Activated CD4-positive, alpha-beta T cell treated with anti-CD3 and anti-CD28 coated beads, Interleukin-2, amount 10 ng/mL, durations not matched to agents 7 days and 5 days (primary cell): ENCODE results near the gene PRKN. TPM values are rescaled to one million over a fixed set of nuclear protein-coding genes. Genes with fewer than 3 reads are reported as not detected.

Source experiments
- CTCF ChIA-PET: fragments of 350-600 bp; sonication (Branson Sonifier 250); formaldehyde crosslinking; loops from one replicate; lab custom pipeline; 2021; ENCODE audit warnings: antibody characterized with exemption; lab: Charles Lee
- POLR2A ChIA-PET: fragments of 350-600 bp; sonication (Branson Sonifier 250); formaldehyde crosslinking; loops from one replicate; lab custom pipeline; 2021; ENCODE audit warnings: antibody characterized with exemption; lab: Charles Lee
- DNase-seq: peaks from one replicate; pipeline ENCODE4 v3.0.0-alpha.2; 2020
- H3K27ac Mint-ChIP-seq: one replicate; pipeline ENCODE4 v1.8.0; 2021; ENCODE audit warnings: mild to moderate bottlenecking, moderate library complexity, mixed read lengths
- H3K27me3 Mint-ChIP-seq: one replicate; pipeline ENCODE4 v1.8.0; 2021; ENCODE audit warnings: mixed read lengths
- H3K36me3 Mint-ChIP-seq: one replicate; pipeline ENCODE4 v1.8.0; 2021; ENCODE audit warnings: low read depth, mixed read lengths
- H3K4me1 Mint-ChIP-seq: one replicate; pipeline ENCODE4 v1.8.0; 2021; ENCODE audit warnings: mixed read lengths
- H3K4me3 Mint-ChIP-seq: one replicate; pipeline ENCODE4 v1.8.0; 2021; ENCODE audit warnings: mild to moderate bottlenecking, moderate library complexity, mixed read lengths
- H3K9me3 Mint-ChIP-seq: one replicate; pipeline ENCODE4 v1.8.0; 2021; ENCODE audit warnings: mixed read lengths
- total RNA-seq, 2 experiments: library from RNA; stranded (reverse); gene quantifications; one replicate each; pipeline ENCODE4 v1.2.3, GENCODE V29; 2021

Gene PRKN
- total RNA-seq, 2 experiments from 2014 or later, result 0.77 to 0.94 TPM

DNA sequence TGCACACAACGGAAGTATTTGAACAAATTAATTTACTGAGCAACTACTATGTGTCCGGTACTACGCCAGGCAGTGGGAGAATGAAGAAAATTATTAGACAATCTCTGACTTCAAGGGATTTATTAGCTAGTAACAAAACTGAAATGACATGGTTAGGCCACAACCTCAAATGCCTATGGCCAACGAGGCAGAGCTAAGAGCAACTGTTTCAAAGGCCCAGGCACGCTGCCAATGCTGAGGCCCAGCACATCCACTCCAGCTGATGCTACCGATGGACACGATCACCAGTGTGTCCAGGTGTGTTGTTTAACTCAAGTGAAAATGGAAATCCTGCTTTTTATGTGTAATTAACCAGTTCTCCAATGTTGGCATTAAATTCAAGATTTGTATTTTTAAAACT, 420.9 kb downstream of the PRKN start:
- H3K27me3 Mint-ChIP-seq, result no peaks in the 10 kb centered on the region
- H3K9me3 Mint-ChIP-seq, result peaks cover 8% of the 10 kb centered on the region
- no peaks in the 10 kb centered on the region for H3K36me3 Mint-ChIP-seq
- H3K4me3 Mint-ChIP-seq, result no peak overlapping the region
- no peak for DNase-seq
- POLR2A ChIA-PET, result no interaction called here
- H3K27ac Mint-ChIP-seq, result no peak overlapping the region
- no peaks in the 10 kb centered on the region for H3K4me1 Mint-ChIP-seq
- CTCF ChIA-PET, result no interaction called here

DNA sequence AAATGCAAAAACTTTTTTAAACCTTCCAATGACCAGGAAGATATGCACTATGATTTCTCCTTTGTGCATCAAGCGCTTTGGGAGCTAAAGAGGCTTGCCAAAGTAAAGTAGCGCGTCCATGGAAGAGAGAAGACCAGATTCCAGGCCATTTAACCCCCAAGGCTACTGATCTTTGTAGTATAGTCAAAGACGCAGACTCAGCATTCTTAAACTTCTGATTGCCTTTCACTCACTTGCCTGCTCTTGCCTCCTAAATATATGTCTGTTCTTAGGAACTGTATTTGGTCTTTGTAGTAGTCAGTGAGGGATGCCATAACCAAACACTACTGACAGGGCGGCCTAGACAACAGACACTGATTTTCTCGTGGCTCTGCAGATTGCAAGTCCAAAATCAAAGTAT, 426.4 kb downstream of the PRKN start:
- DNase-seq, result no peak
- ChIA-PET CTCF (no interaction called here), POLR2A (no interaction called here)
- Mint-ChIP-seq H3K27me3 (no peaks in the 10 kb centered on the region), H3K27ac (no peak overlapping the region), H3K4me1 (no peaks in the 10 kb centered on the region), H3K36me3 (no peaks in the 10 kb centered on the region), H3K9me3 (peaks cover 5% of the 10 kb centered on the region), H3K4me3 (no peak overlapping the region)

DNA sequence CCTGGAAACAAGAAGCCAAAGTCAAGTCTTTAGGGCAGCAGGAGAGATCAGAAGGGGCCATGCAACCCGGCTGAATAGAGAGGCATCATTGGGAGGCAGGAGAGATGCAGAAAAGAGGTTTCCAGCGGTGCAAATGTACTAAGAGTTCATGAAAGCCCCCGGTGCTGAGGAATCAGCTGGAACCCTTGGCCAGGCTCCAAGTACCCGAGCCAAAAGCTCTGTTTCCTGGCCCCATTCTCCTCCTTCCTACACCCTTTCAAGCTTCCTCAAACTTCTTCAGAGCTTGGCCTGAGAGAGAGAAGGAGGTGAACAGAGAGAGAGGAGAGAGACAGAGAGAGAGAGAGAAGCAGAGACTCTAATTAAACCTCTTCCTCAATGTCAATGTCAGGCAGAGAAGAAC, 433.5 kb downstream of the PRKN start:
- Mint-ChIP-seq H3K9me3 (no peaks in the 10 kb centered on the region), H3K27me3 (no peaks in the 10 kb centered on the region), H3K4me1 (no peaks in the 10 kb centered on the region), H3K27ac (no peak overlapping the region), H3K36me3 (no peaks in the 10 kb centered on the region), H3K4me3 (no peak overlapping the region)
- ChIA-PET CTCF (interaction anchor here (0.7 kb wide), 1 partner anchor 67 kb away, joined by 3 read pairs; no protein-coding TSS in a partner anchor), POLR2A (no interaction called here)
- DNase-seq, result no peak

DNA sequence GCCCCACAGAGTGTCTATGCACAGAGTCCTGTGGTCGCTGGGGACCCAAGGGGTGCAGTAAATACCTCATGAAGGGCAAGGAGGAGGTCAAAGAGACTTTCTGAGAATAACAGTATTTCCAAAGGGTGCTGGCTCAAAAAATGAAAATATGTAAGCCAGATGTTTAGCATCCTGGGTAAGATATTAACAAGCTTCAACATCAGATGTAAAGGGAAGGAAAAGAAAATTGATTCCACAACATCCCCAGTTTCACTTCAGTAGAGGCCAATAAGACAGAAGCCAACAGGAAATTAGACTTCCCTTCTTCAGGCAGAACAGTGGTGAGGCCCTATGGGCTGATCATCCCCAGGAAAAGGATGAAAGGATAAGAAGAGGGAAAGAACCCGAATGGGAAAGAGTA, 434.7 kb downstream of the PRKN start:
- H3K36me3 Mint-ChIP-seq, result no peaks in the 10 kb centered on the region

DNA sequence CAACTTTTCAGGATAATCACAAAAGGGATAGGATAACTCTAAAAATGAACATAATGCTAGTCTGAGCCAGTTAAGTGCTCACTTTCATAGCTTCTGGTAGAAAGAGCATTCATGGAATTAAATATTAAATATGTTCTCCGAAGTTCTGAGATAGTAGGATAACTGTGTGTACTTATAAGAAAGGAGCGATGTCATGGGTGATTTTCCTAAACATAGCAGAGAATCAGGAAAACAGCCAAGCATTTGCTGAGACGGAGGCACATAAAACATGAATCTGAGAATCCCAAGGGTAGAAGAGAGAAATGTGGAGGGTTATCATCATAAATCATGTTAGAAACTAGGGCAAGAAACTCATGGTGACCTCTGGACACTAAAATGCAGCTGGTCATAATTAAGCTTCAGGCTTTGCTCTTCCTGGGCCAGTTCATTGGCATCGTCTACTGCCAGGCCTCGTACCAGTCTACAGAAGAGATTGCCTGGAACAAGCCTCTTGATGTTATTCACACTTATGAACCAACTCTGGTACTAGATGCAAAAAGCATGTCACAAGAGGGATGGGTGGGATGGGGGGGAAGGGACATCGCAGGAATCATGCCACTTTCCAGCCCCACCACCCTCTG, 436.6 kb downstream of the PRKN start:
- no peak overlapping the region for H3K4me3 Mint-ChIP-seq
- no peaks in the 10 kb centered on the region for H3K4me1 Mint-ChIP-seq
- H3K27ac Mint-ChIP-seq, result no peak overlapping the region
- no peak for DNase-seq
- ChIA-PET POLR2A (no interaction called here), CTCF (no interaction called here)
- H3K36me3 Mint-ChIP-seq, result no peaks in the 10 kb centered on the region
- no peaks in the 10 kb centered on the region for H3K27me3 Mint-ChIP-seq
- peaks cover 2% of the 10 kb centered on the region for H3K9me3 Mint-ChIP-seq

More for the DNA sequence above, 434.7 kb downstream of the PRKN start:
- POLR2A ChIA-PET, result no interaction called here
- no peaks in the 10 kb centered on the region for H3K4me1 Mint-ChIP-seq
- no peak for DNase-seq
- CTCF ChIA-PET, result no interaction called here
- no peaks in the 10 kb centered on the region for H3K27me3 Mint-ChIP-seq
- H3K27ac Mint-ChIP-seq, result no peak overlapping the region
- no peak overlapping the region for H3K4me3 Mint-ChIP-seq
- H3K9me3 Mint-ChIP-seq, result peaks cover 2% of the 10 kb centered on the region

DNA sequence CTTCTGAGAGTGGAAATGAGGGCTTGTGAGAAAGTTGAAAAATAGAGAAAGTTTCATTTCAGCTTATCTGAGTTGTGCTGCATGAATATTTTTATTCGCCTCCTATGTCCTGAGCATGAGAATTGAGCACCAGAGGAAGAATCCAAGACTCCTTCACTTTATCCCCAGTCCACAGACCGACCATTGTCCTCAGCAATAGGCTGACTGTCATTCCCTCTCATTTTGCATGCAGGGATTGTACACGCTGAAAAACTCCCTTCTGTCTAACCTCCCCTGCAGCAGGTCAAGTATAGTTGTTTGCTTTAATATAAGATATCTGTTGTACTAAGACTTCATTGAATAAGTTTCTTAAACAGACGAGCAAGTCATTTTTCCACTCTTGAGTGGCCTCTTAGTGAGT, 437.6 kb downstream of the PRKN start:
- Mint-ChIP-seq H3K36me3 (no peaks in the 10 kb centered on the region), H3K27me3 (no peaks in the 10 kb centered on the region), H3K27ac (no peak overlapping the region), H3K4me3 (no peak overlapping the region), H3K4me1 (no peaks in the 10 kb centered on the region), H3K9me3 (peaks cover 2% of the 10 kb centered on the region)
- CTCF ChIA-PET, result no interaction called here
- DNase-seq, result no peak
- POLR2A ChIA-PET, result no interaction called here

DNA sequence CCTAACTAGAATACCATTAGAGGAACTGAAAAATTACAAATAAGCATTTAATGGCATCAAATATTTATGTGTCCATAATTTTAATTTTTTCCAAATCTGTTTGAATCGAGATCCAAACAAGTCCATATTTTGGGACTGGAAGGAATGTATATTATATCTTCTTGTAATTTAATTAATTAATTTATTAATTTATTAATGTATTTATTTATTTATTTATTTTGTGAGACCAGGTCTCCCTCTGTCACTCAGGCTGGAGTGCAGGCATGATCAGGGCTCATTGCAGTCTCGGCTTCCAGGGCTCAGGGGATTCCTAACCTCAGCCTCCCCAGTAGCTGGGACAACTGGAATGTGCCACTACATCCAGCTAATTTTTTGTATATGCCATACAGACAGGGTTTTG, 453.6 kb downstream of the PRKN start:
- POLR2A ChIA-PET, result no interaction called here
- Mint-ChIP-seq H3K36me3 (no peaks in the 10 kb centered on the region), H3K9me3 (peaks cover 7% of the 10 kb centered on the region), H3K4me1 (no peaks in the 10 kb centered on the region), H3K4me3 (no peak overlapping the region), H3K27me3 (no peaks in the 10 kb centered on the region), H3K27ac (no peak overlapping the region)
- CTCF ChIA-PET, result no interaction called here
- DNase-seq, result no peak

DNA sequence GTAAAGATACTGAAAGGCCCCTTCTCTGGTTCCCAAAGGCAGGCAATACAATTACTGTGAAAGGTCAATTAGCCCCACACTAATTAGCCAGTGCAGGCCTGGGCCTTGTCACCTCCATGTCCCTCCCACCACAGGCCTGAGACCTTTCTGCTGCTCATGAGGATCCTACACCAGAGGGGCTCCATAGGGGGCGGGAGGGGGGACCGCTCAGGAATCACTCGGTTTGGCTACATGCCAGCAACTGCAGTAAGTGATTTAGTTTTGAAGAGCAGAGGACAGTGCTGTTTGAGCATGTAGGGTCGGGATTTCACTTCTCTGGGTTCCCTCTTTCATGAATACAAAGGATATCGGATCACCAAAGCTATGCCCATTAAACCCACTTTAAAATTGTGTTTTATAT, 455.6 kb downstream of the PRKN start:
- no peaks in the 10 kb centered on the region for H3K4me1 Mint-ChIP-seq
- H3K27ac Mint-ChIP-seq, result no peak overlapping the region
- DNase-seq, result no peak
- H3K27me3 Mint-ChIP-seq, result no peaks in the 10 kb centered on the region
- no peaks in the 10 kb centered on the region for H3K36me3 Mint-ChIP-seq
- H3K4me3 Mint-ChIP-seq, result no peak overlapping the region
- ChIA-PET POLR2A (no interaction called here), CTCF (no interaction called here)
- H3K9me3 Mint-ChIP-seq, result peaks cover 5% of the 10 kb centered on the region

DNA sequence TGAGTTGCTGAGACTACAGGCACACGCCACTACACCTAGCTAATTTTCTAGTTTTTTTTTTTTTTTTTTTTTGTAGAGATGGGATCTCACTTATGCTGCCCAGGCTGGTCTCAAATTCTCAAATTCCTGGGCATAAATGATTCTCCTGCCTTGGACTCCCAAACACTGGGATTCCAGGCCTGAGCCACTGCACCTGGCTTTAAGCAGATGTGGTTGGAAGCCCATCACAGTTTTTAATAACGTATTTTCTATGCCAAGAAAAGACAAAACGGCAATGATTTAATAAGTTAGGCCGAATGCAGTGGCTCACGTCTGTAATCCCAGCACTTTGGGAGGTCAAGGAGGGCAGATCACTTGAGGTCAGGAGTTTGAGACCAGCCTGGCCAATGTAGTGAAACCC, 456.6 kb downstream of the PRKN start:
- Mint-ChIP-seq H3K9me3 (peaks cover 5% of the 10 kb centered on the region), H3K4me1 (no peaks in the 10 kb centered on the region), H3K36me3 (no peaks in the 10 kb centered on the region), H3K27me3 (no peaks in the 10 kb centered on the region), H3K4me3 (no peak overlapping the region), H3K27ac (no peak overlapping the region)
- ChIA-PET CTCF (no interaction called here), POLR2A (no interaction called here)
- no peak for DNase-seq

DNA sequence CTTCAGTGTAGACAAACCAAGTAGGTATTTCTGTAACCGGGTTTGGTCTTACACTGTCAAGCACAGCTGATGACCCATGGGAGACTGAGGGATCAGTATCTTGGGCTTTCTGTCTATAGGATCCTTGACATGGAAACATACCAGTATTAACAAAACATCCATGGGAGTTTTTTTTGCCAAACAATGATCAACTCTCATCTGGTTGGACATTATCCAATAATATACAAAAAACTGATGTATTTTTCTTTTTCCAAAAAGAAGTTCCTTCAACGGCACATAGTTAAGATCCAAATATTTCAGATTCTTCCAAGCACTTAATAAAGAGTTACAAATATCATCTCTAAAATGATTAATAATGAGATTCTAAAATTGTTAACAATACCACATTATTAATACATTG, 459.9 kb downstream of the PRKN start:
- H3K36me3 Mint-ChIP-seq, result no peaks in the 10 kb centered on the region
- H3K9me3 Mint-ChIP-seq, result peaks cover 14% of the 10 kb centered on the region
- H3K27ac Mint-ChIP-seq, result no peak overlapping the region
- H3K4me3 Mint-ChIP-seq, result no peak overlapping the region
- DNase-seq, result no peak
- H3K27me3 Mint-ChIP-seq, result no peaks in the 10 kb centered on the region
- H3K4me1 Mint-ChIP-seq, result no peaks in the 10 kb centered on the region
- ChIA-PET POLR2A (no interaction called here), CTCF (no interaction called here)

DNA sequence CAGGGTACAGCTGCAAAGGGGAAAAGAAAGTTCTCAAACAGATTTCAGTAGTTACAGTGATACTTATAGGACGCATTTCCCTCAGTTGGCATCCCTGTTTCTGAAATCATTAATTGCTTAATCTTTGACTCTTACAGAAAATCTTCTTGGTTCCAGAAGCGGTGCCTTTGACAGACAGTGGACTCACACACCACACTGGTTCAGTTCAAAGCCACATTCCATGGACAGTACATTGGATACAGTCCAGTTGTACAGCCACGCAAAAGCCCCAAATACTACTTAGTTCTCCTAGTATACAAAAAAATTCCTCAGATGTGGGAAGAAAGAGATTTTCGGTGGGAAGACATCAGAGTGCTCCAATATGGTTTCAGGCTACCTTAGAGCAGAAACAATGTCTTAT, 460.4 kb downstream of the PRKN start:
- no peaks in the 10 kb centered on the region for H3K4me1 Mint-ChIP-seq
- no peaks in the 10 kb centered on the region for H3K27me3 Mint-ChIP-seq
- POLR2A ChIA-PET, result no interaction called here
- no peak overlapping the region for H3K4me3 Mint-ChIP-seq
- CTCF ChIA-PET, result no interaction called here
- H3K9me3 Mint-ChIP-seq, result peaks cover 14% of the 10 kb centered on the region
- H3K27ac Mint-ChIP-seq, result no peak overlapping the region
- no peak for DNase-seq
- no peaks in the 10 kb centered on the region for H3K36me3 Mint-ChIP-seq

DNA sequence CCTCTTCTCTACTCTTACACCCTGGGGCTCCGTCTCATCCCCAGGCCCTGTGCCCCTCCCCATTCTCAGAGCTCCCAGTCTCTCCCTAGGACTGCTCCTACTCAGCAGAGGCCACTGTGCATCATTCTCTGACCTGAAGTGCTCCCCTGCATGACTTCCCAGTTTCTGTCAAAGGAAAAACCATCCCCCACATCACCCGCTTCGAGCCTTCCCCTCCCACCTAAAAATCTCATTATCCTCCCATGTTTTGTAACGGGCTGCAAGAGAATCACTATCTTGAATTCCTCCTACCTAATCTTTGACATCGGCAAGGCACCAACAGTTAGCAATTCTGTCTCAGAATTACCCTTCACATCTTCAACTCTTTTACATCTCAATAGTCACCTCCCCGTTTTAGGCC, 463.0 kb downstream of the PRKN start:
- H3K4me3 Mint-ChIP-seq, result no peak overlapping the region
- CTCF ChIA-PET, result no interaction called here
- H3K9me3 Mint-ChIP-seq, result peaks cover 11% of the 10 kb centered on the region
- POLR2A ChIA-PET, result no interaction called here
- no peaks in the 10 kb centered on the region for H3K36me3 Mint-ChIP-seq
- no peak overlapping the region for H3K27ac Mint-ChIP-seq
- no peaks in the 10 kb centered on the region for H3K4me1 Mint-ChIP-seq
- DNase-seq, result no peak
- H3K27me3 Mint-ChIP-seq, result no peaks in the 10 kb centered on the region

DNA sequence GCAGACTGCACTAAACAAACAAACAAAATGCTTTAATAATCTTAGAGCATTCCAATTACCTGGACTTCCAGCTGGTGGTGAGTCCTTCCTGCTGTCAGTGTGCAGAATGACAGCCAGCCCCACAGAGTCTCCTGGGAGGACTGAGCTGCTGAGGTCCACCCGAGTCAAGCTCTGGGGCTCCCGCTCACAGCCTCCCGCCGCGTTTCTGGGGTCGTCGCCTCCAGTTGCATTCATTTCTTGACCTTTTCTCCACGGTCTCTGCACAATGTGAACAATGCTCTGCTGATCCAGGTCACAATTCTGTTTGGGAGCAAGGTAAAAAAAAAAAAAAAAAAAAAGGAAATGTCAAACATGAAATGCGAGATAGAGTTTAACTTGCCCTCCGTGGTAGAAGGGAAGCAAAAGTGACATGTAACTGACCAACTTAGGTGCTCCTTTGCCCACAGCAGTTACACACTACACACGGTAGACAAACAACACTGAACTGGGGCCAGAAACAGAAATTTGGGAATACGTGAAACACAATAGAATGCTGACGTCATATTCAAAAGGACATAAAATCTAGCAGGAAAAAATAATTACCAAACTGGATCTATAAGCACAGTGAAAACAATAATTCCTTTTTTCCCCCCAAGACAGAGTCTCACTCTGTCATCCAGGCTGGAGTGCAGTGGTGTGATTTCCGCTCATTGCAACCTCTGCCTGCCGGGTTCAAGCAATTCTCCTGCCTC, 464.9 kb downstream of the PRKN start:
- no peak overlapping the region for H3K27ac Mint-ChIP-seq
- no peak for DNase-seq
- H3K4me1 Mint-ChIP-seq, result no peaks in the 10 kb centered on the region
- CTCF ChIA-PET, result no interaction called here
- peaks cover 12% of the 10 kb centered on the region for H3K9me3 Mint-ChIP-seq
- no peaks in the 10 kb centered on the region for H3K27me3 Mint-ChIP-seq
- H3K36me3 Mint-ChIP-seq, result no peaks in the 10 kb centered on the region
- POLR2A ChIA-PET, result no interaction called here
- no peak overlapping the region for H3K4me3 Mint-ChIP-seq

DNA sequence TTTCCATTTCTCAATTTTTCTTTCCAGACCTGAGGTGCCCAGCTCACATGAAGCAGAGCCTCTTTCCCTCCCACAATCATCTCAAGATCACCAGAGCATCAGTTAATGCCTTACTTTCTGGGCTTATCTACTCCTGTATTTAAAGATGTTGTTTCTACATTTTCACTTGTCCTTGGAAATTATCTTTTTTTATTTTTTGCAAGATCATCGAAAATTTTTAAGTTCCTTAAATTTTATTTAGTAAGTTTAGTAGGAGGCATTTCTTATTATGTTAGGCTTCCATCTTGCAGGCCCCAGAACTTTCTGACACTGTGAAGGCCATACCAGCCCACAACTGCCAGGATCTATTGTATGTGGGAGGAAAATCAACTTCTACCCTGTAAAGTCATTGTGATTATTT, 466.0 kb downstream of the PRKN start:
- ChIA-PET POLR2A (no interaction called here), CTCF (no interaction called here)
- no peak overlapping the region for H3K27ac Mint-ChIP-seq
- H3K36me3 Mint-ChIP-seq, result no peaks in the 10 kb centered on the region
- peaks cover 12% of the 10 kb centered on the region for H3K9me3 Mint-ChIP-seq
- H3K4me1 Mint-ChIP-seq, result no peaks in the 10 kb centered on the region
- DNase-seq, result no peak
- no peak overlapping the region for H3K4me3 Mint-ChIP-seq
- no peaks in the 10 kb centered on the region for H3K27me3 Mint-ChIP-seq
